GM19324 (cell line): ENCODE measurements around the gene DLX1.

Experiments
- ATAC-seq: cut with Tn5 transposase; IDR thresholded peaks from one replicate; pipeline ENCODE4 v1.9.1; 2021; ENCODE audit warnings: mild to moderate bottlenecking, moderate library complexity; ENCODE audit not compliant: unreplicated experiment, low FRiP score

Gene DLX1

DNA sequence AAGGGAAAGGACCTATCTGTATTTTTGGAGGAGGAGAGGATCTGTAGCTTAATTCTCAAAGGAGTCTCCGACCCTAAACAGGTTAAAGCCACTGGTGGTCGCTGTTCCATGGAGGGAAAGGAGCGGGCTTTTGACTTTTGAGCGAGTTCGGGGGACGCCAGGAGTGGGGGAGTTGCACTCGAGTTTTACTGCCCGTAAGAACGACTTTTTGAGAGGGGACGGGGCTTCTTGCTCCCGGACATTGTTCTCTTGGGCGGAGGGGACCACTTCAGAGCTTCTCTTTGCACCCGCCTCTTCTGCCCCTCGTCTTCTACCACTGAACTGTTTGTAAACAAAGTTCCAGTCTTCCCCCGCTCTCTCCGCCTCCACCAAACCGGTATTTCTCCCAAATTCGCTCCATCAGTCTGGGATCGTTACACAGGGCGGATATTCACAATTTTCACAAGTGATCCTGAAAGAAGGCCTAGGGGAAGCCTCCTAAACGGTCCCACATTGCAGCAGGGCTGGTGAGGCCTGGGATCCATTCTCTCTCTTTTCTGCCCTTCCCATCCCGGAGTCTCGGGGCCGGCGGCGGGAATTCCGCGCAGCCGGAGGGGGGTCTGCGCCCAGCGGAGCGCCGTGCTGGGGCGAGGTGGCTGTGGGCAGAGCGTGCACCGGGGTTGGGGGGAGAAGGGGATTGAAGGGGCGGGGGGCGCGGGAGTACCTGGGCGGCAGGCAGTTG, 10.8 kb downstream of the DLX1 start:
- no peak for ATAC-seq

- no peak for ATAC-seq
Observed at GRCh38 chr2:172096626-172097547, 11.6 kb downstream of the DLX1 start.

- ATAC-seq, result no peak
Observed at GRCh38 chr2:172097557-172098131, 12.3 kb downstream of the DLX1 start.

- ATAC-seq, result no peak
Observed at GRCh38 chr2:172098287-172098649, 13.0 kb downstream of the DLX1 start.

GRCh38 chr2:172098650-172099471, 13.6 kb downstream of the DLX1 start:
- ATAC-seq, result no peak

DNA sequence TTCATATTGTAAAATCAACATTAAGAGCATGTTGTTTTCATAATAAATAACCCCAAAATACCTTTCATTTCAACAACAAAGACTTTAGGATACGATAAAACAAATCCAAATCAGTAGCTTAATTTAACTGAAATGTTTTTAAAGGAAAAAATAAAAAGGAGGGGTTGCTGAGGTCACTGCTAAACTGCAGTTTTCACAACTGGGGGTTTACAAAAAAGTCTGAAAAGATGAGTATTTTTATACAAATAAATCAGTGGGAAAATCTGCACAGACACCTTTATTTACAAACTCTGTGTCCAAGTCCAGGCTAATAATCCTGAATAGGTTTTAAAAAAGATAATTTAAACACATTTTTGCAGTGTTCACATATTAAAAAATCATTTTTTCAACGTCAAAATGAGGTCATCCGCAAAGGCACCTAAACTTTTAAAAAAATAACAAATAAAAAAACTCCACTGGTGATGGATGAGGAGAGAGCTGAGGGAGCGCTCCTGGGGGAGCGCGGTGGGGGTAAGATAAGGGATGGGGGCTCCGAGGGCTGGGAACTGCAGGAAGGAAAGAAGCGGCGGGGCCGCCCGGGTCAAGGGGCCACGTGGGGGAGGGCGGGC, 14.3 kb downstream of the DLX1 start:
- no peak for ATAC-seq

- no peak for ATAC-seq
Observed at GRCh38 chr2:172100080-172100934, 15.0 kb downstream of the DLX1 start.

GRCh38 chr2:172100935-172101820, 15.9 kb downstream of the DLX1 start:
- ATAC-seq, result no peak

GRCh38 chr2:172101821-172102390, 16.6 kb downstream of the DLX1 start:
- no peak for ATAC-seq

DNA sequence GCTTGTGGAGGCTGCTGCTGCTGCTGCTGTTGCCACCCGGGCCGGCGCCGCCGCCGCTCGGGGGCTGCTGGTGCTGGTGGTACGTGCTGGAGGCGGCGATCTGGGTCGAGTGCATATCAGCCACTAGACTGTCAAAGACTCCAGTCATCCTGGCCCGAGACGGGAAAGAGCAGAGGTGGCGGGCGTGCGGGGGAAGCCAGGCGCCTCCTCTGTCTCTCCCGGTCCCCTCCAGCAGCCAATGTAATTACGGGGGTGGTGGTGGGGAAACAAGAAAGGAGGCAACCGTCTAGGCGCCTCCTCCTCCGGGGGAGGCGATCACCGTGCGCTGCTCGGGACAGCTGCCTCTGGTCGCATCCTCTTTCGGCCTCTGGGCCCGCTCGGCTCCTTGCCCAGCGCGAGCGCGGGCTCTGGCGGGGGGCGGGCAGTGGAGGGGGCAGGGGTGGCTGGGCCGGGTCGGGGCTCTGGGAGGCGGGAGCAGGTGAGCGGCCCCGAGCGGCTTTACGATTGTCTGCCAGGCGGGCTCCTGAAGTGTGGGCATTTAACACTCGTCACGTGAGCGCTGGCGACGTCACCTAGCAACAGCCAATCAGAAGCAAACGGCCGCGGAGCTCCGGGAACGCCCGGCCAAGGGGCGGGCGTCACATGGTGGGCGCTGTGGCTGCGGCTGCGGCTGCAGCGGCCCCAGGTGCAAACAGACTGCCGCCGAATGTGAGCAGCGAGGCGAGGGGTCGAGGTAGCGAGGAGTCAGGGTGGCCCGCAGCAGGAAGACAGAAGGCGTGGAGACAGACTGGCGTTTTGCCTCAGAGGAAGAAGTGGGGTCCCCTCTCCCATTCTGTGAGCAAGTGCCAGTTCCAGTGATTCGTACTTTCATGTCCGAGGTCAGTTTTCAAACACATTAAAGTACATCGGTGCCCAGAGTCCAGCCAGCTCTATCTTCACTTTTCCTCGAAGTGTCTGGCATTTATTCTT, 17.4 kb downstream of the DLX1 start, which contains the start of gene DLX2:
TSS of gene DLX2 (minus strand) at position 510 of the 969 bp plus-strand sequence. CDS start at position 148, 362 bp downstream.
- ATAC-seq, result peak; percentile 87

DNA sequence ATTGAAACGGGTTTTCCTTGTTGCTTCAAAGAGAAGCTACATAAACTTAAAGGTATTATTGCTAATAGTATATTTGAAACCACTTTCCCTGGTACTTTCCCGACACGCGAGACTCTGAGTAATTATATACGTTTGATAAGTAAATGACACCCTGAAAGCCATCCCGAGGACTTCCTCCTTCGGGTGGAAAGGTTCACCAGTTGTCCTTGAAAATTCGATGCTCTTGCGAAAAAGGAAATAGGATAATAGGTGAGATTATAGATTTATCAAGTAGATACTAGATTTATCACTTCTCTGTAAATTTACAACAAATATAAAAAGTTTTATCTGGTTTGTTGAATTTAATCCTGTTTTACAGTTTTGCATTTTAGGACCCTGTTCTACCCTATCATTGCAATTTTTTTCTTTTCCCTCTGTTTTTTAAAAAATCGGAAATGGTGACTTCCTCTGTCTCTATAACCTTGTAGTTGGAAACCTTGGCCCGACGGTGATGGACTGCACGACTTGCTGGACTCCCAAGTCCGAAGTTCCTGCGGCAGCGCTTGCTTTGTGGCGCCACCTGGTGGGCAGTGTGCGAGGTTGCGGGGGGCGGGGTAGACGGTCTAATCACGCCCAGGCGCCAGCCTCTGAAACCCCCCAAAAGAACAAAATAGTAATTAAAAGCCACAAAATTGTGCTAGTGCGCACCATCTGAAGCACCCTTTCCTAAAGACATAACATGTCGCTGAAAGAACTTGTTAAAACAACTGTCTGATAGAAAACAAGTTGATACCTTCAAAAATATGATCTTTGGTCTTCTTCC, 18.4 kb downstream of the DLX1 start:
- no peak for ATAC-seq

DNA sequence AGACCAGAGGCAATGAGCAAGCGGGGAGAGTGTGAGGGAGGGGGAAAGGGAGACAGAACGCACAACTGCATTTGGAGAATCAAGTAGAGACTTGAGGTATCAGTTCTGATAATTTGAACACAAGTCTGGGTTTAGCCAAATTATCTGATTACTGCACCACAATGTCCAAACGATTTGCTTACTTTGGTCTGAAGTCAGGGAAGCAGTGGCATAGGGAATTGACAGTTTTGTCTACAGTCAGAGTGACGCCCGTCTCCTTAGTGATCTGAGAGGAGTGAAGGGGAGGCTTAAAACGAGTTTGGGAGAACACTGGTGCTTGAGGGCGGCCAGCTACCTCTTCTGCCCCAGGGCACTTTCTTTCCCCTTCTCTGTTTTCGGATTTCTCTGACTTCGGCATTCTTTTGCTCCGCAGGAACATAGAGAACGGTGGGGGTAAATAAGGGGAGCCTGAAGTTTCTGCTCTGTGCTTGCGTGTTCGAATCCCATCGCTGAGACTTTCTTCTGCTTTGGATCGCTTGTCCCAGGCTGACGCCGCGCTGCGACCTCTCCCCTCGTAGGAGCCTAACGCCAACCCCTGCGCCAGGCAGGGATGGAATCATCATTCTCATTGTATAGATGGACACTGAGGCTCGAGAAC, 20.3 kb downstream of the DLX1 start:
- no peak for ATAC-seq

GRCh38 chr2:172106108-172106961, 21.0 kb downstream of the DLX1 start:
- no peak for ATAC-seq
